Smooth muscle cell (in vitro differentiated cells): ENCODE results near the gene INMT. TPM values are rescaled to one million over a fixed set of nuclear protein-coding genes. Genes with fewer than 3 reads are reported as not detected.

Experiments
- DNase-seq: peaks from one replicate; lab custom pipeline; 2025; ENCODE audit not compliant: unreplicated experiment; lab: John Stamatoyannopoulos, UW
- H2AFZ ChIP-seq: fragments of 200-600 bp; sonication (generic); 2 replicates; pipeline ENCODE4 v1.6.0; 2016; ENCODE audit warnings: antibody characterized with exemption, low read depth, mild to moderate bottlenecking
- H3F3A ChIP-seq: fragments of 200-600 bp; sonication (generic); 2 replicates; pipeline ENCODE4 v1.6.0; 2017; ENCODE audit warnings: antibody characterized with exemption, low read depth
- H3K27ac ChIP-seq: fragments of 200-600 bp; sonication (generic); 2 replicates; pipeline ENCODE4 v1.5.1; 2016; ENCODE audit warnings: low read depth, mild to moderate bottlenecking
- H3K27me3 ChIP-seq: fragments of 200-600 bp; sonication (generic); 2 replicates; pipeline ENCODE4 v1.6.1; 2016; ENCODE audit warnings: low read depth, mild to moderate bottlenecking
- H3K36me3 ChIP-seq: fragments of 200-600 bp; sonication (generic); 2 replicates; pipeline ENCODE4 v1.5.1; 2016; ENCODE audit warnings: low read depth
- H3K4me1 ChIP-seq: fragments of 200-600 bp; sonication (generic); 2 replicates; pipeline ENCODE4 v1.5.1; 2016; ENCODE audit warnings: low read depth
- H3K4me2 ChIP-seq: fragments of 200-600 bp; sonication (generic); 2 replicates; pipeline ENCODE4 v1.6.0; 2016; ENCODE audit warnings: mild to moderate bottlenecking
- H3K4me3 ChIP-seq: fragments of 200-600 bp; sonication (generic); 2 replicates; pipeline ENCODE4 v1.5.1; 2016; ENCODE audit warnings: mild to moderate bottlenecking
- H3K79me2 ChIP-seq: fragments of 200-600 bp; sonication (generic); 2 replicates; pipeline ENCODE4 v1.6.0; 2016; ENCODE audit warnings: low read depth, mild to moderate bottlenecking
- H3K9ac ChIP-seq: fragments of 200-600 bp; sonication (generic); 2 replicates; pipeline ENCODE4 v1.6.0; 2016; ENCODE audit warnings: low read depth
- H3K9me3 ChIP-seq: fragments of 200-600 bp; sonication (generic); replicated peaks from 2 replicates; pipeline ENCODE4 v1.5.1; 2016; ENCODE audit warnings: low read depth
- H4K20me1 ChIP-seq: fragments of 200-600 bp; sonication (generic); 2 replicates; pipeline ENCODE4 v1.6.0; 2016; ENCODE audit warnings: low read depth
- WGBS: methylation state at CpG from one replicate; pipeline ENCODE4 v1.1.7; 2016; ENCODE audit warnings: low lambda C conversion rate; 5-methylcytosine and 5-hydroxymethylcytosine counted together
- polyA plus RNA-seq: library from polyadenylated mRNA; unstranded; fragments of >200 nt; fragmentation: Nextera tagmentation; extraction: Ambion mirVana; gene quantifications from 2 replicates; pipeline ENCODE4 v1.2.1, GENCODE V29; 2016
- total RNA-seq: library from RNA; depleted of rRNA; stranded (reverse); fragments of >200 nt; gene quantifications from 2 replicates; pipeline ENCODE4 v1.2.3, GENCODE V29; 2014
- TF ChIP-seq, protein P1 (sequence below): fragments of 200-600 bp; sonication (generic); IDR thresholded peaks from 2 replicates; pipeline ENCODE4 v1.5.1; 2017; ENCODE audit warnings: borderline replicate concordance, mild to moderate bottlenecking, antibody characterized with exemption; ENCODE audit not compliant: insufficient read depth, poor library complexity, severe bottlenecking

The INMT gene
- total and polyA plus RNA-seq, 2 experiments from 2014 or later: 2.3 to 4.0 TPM

DNA sequence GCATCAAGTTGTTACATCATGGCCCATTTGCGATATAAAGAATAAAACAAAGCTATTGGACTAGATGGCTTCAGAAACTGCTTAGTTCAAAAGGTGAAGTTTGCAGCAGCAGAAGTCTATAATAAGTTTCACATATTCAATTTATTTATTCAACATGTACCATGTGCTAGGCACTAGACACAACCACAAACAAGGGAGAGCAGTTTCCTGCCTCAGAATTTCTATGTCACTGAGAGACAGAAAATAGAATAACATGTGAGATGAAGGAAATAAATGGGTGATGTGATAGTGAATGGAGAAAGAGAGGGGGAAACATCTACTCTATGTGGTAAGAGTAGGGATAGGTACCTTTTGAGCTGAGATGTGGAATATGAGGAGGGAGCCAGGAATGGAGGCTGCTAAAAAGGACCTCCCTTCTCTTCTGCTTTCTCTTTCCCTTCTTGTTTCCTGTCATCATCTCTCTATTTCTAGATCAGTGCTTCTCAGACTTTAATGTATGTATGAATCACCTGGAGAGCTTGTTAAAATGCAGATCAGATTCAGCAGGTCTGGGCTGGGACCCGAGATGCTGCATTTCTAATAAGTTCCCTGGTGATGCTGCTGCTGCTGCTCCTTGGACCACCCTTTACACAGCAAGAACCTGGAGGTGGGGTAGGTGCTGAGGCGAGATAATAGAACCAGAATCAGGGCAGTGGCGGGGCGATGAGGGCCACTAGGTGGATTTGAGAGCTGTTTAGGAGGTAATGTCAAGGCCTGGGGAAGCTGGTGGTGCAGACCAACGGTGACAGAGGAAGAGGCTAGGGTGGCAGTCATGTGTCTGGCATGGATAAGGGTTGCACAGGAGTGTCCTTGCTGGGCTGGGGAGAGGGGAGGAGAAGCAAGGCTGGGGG is 13.7 kb upstream of the INMT start:
- H3K4me2 ChIP-seq: no peak overlapping the region
- DNase-seq: no peak
- no peak overlapping the region for H3K27ac ChIP-seq
- no peaks in the 10 kb centered on the region for H3K36me3 ChIP-seq
- no peak overlapping the region for H2AFZ ChIP-seq
- H3K9me3 ChIP-seq: no peaks in the 10 kb centered on the region
- TF ChIP-seq, protein P1, sequence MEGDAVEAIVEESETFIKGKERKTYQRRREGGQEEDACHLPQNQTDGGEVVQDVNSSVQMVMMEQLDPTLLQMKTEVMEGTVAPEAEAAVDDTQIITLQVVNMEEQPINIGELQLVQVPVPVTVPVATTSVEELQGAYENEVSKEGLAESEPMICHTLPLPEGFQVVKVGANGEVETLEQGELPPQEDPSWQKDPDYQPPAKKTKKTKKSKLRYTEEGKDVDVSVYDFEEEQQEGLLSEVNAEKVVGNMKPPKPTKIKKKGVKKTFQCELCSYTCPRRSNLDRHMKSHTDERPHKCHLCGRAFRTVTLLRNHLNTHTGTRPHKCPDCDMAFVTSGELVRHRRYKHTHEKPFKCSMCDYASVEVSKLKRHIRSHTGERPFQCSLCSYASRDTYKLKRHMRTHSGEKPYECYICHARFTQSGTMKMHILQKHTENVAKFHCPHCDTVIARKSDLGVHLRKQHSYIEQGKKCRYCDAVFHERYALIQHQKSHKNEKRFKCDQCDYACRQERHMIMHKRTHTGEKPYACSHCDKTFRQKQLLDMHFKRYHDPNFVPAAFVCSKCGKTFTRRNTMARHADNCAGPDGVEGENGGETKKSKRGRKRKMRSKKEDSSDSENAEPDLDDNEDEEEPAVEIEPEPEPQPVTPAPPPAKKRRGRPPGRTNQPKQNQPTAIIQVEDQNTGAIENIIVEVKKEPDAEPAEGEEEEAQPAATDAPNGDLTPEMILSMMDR: no peak
- no peaks in the 10 kb centered on the region for H3K4me1 ChIP-seq
- H3K27me3 ChIP-seq: no peaks in the 10 kb centered on the region
- no peaks in the 10 kb centered on the region for H4K20me1 ChIP-seq
- WGBS: 83% methylated on average over 6 of the region's 6 CpGs
- H3K9ac ChIP-seq: no peak overlapping the region
- H3F3A ChIP-seq: no peaks in the 10 kb centered on the region
- no peaks in the 10 kb centered on the region for H3K79me2 ChIP-seq
- H3K4me3 ChIP-seq: no peak overlapping the region

DNA sequence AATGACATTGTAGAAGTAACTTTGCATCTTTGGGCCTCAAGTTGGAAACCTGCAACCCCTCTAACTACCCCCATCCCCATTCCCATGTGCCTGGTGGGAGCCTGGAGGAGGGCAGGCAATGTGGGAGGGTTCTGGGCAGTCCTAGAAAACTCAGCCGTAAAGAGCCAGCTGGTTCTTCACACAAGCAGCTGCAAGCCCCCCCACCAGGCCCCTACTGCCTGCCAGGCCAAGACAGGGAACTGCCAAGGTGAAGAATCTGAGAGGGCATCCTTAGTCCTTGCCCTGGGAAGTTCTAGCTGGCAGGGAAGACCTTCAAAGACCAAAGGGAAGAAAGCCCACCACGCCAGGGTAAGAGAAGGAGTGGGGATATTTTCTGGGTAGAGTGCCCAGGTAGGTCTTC is 12.2 kb upstream of the INMT start:
- Histone ChIP-seq H3K4me2 (no peak overlapping the region), H3K27me3 (no peaks in the 10 kb centered on the region), H3K36me3 (no peaks in the 10 kb centered on the region), H3K79me2 (no peaks in the 10 kb centered on the region), H3K27ac (no peak overlapping the region), H4K20me1 (no peaks in the 10 kb centered on the region), H3F3A (no peaks in the 10 kb centered on the region), H3K9me3 (no peaks in the 10 kb centered on the region), H3K9ac (no peak overlapping the region), H2AFZ (no peak overlapping the region), H3K4me1 (no peaks in the 10 kb centered on the region), H3K4me3 (no peak overlapping the region)
- 100% methylated on average over 2 of the region's 2 CpGs for whole genome bisulfite sequencing
- DNase-seq: no peak
- TF ChIP-seq, protein P1: no peak

- no peak overlapping the region for H3K27ac ChIP-seq
- H3K4me1 ChIP-seq: no peaks in the 10 kb centered on the region
- no peaks in the 10 kb centered on the region for H3K27me3 ChIP-seq
- peak overlapping the region; percentile 65 for H2AFZ ChIP-seq
- H3K9ac ChIP-seq: no peak overlapping the region
- no peak overlapping the region for H3K4me3 ChIP-seq
- no peak overlapping the region for H3K4me2 ChIP-seq
- no peaks in the 10 kb centered on the region for H4K20me1 ChIP-seq
- H3F3A ChIP-seq: no peaks in the 10 kb centered on the region
- no peaks in the 10 kb centered on the region for H3K9me3 ChIP-seq
- TF ChIP-seq, protein P1: peak; percentile 95
- 38% methylated on average over 14 of the region's 14 CpGs for WGBS
- H3K79me2 ChIP-seq: no peaks in the 10 kb centered on the region
- H3K36me3 ChIP-seq: no peaks in the 10 kb centered on the region
- DNase-seq: peak; percentile 36
Observed at GRCh38 chr7:30740417-30741181, 11.3 kb upstream of the INMT start.
